ENCODE results near the gene ANKS1B.

GRCh38 chr12:99205111-99205510 is 779.6 kb downstream of the ANKS1B start:
- TF ChIP-seq CTCF (IDR thresholded peaks at IDR 0.05; ENCODE audit: low read length) (no peak), EZH2 (IDR thresholded peaks at IDR 0.05; ENCODE audit: borderline replicate concordance, low read length) (no peak)

Measured in OCI-LY1 (cell line).